HuH-7 (cell line): Measurements from ENCODE around the gene HOMER2.
"Not testable (repeated sequence)": the region's sequence is repeated elsewhere in the genome, so short reads cannot be mapped to it uniquely, and the experiment has no call there.

Experiments
- DNase-seq: peaks from one replicate; pipeline ENCODE4 v3.0.0; 2011; ENCODE audit warnings: low spot score

HOMER2 gene

GRCh38 chr15:82964890-82965289, 12.4 kb upstream of the HOMER2 start:
- no peak for DNase-seq

DNA sequence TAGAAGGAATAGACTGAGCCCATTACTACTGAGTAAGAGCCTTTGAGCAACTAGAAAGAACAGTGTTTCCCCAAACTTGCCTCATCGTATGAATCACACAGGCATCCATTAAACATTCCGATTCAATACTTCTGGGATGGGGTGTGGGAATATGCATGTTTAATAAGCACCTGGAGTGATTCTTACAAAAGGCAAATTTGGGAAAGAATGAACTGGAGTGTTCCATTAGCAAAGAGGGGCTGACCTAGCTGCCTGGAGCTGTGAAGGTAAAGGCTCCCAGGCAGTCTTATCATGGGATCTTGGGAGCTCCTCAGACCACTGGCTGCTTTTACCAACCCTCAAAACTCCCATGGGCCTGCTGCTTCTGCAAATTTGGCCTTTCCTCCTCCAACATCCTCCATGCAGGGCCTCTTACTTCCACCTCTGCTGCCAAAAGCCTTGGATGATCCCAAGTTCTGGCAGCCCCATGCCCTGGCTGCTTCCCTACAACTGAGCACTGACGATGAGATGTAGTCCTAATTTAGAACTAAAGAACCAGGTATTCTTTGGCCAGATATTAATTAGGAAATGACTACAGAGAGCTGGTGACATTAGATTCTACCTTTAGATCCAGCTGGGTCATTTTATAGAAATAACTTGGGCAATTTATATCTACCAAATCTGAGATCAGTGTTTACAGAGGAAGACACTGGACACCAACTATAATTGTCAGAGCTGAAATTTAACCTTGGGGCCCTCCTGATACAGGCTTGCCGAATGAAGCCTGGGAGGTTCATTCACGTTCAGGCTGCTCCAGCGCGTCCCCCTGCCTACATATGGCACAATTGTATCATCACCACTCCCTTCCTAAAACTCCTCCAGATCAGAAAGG, 11.2 kb upstream of the HOMER2 start:
- DNase-seq, result no peak

- no peak for DNase-seq
Observed at GRCh38 chr15:82960766-82961165, 8.2 kb upstream of the HOMER2 start.

DNA sequence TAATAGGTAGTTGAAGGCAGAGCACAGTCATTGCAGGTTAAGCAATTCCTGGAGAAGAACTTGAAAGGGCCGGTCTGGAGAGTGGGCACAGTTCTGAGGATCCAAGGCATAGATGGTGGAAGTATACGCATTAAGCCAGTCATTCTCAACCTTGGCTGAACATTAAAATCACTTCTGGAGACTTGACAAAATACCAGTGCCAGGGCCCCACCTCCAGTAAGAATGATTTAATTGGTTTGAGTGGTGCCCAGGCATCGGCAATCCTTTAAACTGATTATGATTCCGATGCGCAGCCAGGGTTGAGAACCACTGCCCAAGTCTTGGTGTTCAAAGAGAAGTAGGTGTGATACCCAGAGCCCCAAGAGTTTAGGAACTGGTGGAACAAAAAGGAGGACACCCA, 6.9 kb upstream of the HOMER2 start:
- no peak for DNase-seq

DNA sequence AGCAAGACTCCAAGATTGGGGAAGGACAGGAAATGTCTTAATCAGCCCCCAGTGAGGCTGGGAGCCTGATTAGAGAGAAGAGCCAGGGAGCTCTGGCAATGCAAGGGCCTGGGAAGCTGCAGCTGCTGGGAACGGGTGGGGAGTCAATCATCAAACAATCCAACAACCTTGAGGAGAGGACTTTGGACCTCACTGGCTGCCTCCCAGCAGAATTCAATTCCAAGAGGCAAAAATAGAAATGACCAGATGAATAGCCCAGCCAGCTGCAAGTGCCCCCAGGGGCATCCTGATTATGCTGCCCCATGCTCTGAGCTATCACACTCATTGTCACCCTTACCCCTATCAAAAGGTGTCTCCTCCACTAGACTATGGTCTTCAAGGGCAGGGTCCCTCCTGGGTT, 6.1 kb upstream of the HOMER2 start:
- DNase-seq, result no peak

GRCh38 chr15:82951472-82952157, 905 bp downstream of the HOMER2 start:
- DNase-seq, result no peak

GRCh38 chr15:82950746-82951370, 1.7 kb downstream of the HOMER2 start:
- DNase-seq, result no peak

DNA sequence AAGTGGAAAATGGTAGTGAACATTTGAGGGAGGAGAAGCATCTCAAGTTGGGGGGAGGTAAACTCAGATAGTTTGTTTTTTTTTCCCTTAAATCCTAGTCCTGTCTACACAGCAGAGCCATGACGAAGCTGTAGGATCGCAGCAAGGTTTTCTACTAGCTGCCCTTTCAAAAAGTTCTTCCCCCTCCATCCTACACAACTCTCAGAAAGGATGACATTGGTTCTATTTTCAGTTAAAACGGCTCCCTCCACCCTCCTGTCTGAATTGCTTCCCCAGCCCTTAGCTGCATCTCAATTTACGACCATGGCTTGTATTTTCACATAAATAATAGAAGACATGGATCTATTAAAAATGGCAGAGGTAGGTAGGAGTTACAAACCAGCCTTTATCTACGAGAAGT, 2.2 kb downstream of the HOMER2 start:
- no peak for DNase-seq

- no peak for DNase-seq
Observed at GRCh38 chr15:82946155-82946701, 6.3 kb downstream of the HOMER2 start.

GRCh38 chr15:82945326-82945725, 7.2 kb downstream of the HOMER2 start:
- no peak for DNase-seq

- no peak for DNase-seq
Observed at GRCh38 chr15:82944821-82945220, 7.7 kb downstream of the HOMER2 start.

DNA sequence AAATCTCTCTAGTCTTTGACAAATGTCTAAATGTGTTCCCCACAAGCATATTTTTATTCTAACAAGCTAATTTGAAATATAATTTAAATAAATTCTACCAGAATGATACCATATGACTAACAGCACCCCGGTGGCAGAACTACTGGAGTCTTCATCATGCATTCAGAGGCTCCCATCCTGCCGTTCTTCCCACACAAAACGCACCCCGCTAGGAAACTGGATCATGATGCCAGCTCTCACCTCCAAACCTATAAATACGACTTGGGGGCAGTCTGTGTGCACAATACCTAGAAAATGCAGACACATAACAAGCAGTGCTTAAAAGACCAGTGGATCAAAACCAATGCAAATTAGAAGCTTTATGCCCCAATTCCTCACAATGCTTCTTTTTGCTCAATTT, 8.5 kb downstream of the HOMER2 start:
- DNase-seq, result no peak

- DNase-seq, result no peak
Observed at GRCh38 chr15:82943176-82943575, 9.3 kb downstream of the HOMER2 start.

DNA sequence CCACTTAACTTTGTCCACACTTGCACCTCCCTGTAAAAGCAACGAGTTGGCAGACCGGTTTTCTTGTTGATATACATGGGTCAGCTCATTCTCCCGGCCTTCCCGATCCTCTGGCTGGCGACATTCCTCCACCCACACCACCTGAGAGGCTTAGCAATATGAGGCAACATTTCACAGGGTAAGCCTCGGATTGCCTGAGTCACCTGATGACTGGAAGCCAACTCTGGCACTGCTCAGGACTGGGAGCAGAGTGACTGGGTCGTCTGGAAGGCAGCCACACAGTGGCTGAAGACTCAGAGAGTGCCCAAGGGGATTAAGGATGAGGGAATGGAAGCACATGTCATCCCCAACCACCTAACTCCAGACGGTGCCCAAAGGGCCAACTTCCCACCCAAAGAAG, 9.8 kb downstream of the HOMER2 start:
- DNase-seq, result no peak

DNA sequence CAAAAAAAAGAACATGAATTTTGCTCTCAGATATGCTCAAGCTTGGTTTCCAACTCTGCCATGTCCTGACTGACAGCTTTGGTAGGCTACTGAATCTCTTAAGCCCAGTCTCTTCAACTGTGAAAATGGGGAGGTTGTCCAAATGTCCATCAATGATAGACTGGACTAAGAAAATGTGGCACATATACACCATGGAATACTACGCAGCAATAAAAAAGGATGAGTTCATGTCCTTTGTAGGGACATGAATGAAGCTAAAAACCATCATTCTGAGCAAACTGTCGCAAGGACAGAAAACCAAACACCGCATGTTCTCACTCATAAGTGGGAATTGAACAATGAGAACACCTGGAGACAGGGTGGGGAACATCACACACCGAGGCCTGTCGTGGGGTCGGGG, 12.8 kb downstream of the HOMER2 start:
- not testable (repeated sequence) for DNase-seq

DNA sequence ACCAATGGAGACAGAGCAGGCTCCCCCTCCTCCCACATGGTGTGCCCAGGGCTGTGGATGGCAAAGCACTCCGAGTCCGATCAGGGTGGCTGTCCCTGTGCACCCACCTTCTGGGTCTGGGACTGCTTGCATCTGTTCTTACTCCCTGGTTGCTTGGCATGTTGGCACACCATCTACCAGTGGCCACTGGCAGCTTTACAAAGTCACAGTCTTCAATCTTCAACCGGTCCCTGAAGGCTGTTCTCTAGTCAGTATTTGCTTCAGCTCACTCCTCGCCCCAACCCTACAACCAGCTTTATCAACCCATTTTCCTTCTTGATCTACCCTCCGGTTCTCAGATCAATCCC, 14.8 kb downstream of the HOMER2 start:
- DNase-seq, result no peak

GRCh38 chr15:82936966-82937711, 15.4 kb downstream of the HOMER2 start:
- DNase-seq, result no peak

DNA sequence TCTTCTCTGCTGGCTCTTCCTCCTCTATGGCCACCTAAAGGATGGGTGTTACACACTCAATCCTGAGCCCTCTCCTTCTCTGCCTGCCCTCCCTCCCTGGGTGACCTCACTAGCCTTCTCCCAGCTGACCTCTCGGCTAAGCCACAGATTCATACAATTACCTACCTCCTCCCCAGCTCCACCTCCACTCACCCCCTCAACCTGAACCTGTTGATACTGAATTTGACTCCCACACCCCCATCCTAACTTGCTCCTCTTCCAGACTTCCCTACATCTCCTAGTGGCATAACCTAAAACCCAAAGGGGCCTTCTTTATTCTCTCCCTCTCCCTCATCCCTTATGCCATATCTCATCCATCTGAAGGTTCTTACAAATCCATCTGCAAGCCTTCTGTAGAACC, 17.1 kb downstream of the HOMER2 start:
- DNase-seq, result no peak

- no peak for DNase-seq
Observed at GRCh38 chr15:82934100-82934880, 18.2 kb downstream of the HOMER2 start.

- DNase-seq, result no peak
Observed at GRCh38 chr15:82933576-82933975, 18.9 kb downstream of the HOMER2 start.

DNA sequence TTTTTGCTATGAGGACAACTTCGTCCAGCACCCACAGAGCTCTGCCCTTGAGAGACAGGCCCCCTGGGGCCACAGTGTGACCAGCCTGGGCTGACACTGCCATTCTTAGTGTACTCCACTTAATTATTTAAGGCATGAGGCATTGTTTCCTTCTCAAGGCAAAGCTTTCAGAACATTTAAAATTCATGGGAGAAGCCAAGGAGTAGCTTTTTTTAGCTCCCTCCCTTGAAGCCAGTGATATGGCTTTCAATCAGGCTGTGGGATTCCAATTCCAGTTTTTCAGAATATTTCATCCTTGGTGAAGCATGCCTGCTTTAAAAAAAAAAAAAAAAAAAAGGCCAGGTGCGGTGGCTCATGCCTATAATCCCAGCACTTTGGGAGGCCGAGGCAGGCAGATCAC, 21.3 kb downstream of the HOMER2 start:
- no peak for DNase-seq
